Effector memory CD4-positive, alpha-beta T cell (primary cell): Measurements from ENCODE around the gene RHOBTB1.
"Not testable (repeated sequence)": the region's sequence is repeated elsewhere in the genome, so short reads cannot be mapped to it uniquely, and the experiment has no call there.

ENCODE experiments used
- DNase-seq, 3 donors: peaks; one replicate each; pipeline ENCODE4 v3.0.0-alpha.2; 2020
- H3K27ac ChIP-seq: 2 replicates; pipeline ENCODE4 v1.7.0; 2013; ENCODE audit warnings: mild to moderate bottlenecking, low read length, moderate library complexity; ENCODE audit not compliant: insufficient read depth, poor library complexity, severe bottlenecking
- H3K27me3 ChIP-seq: replicated peaks from 2 replicates; pipeline ENCODE4 v1.7.0; 2013; ENCODE audit warnings: mild to moderate bottlenecking, low read length; ENCODE audit not compliant: insufficient read depth, control insufficient read depth, poor library complexity, severe bottlenecking
- H3K36me3 ChIP-seq: 2 replicates; pipeline ENCODE4 v1.7.0; 2013; ENCODE audit warnings: mild to moderate bottlenecking, low read length, moderate library complexity; ENCODE audit not compliant: control insufficient read depth, insufficient read depth
- H3K4me1 ChIP-seq: 2 replicates; pipeline ENCODE4 v1.7.0; 2013; ENCODE audit warnings: low read length, mild to moderate bottlenecking; ENCODE audit not compliant: control insufficient read depth, insufficient read depth, poor library complexity, severe bottlenecking
- H3K4me3 ChIP-seq: 2 replicates; pipeline ENCODE4 v1.7.0; 2013; ENCODE audit warnings: low read length, low read depth, mild to moderate bottlenecking; ENCODE audit not compliant: insufficient read depth, poor library complexity, severe bottlenecking
- H3K9me3 ChIP-seq: 2 replicates; pipeline ENCODE4 v1.7.0; 2013; ENCODE audit warnings: mild to moderate bottlenecking, low read length, moderate library complexity; ENCODE audit not compliant: control insufficient read depth

RHOBTB1 gene

DNA sequence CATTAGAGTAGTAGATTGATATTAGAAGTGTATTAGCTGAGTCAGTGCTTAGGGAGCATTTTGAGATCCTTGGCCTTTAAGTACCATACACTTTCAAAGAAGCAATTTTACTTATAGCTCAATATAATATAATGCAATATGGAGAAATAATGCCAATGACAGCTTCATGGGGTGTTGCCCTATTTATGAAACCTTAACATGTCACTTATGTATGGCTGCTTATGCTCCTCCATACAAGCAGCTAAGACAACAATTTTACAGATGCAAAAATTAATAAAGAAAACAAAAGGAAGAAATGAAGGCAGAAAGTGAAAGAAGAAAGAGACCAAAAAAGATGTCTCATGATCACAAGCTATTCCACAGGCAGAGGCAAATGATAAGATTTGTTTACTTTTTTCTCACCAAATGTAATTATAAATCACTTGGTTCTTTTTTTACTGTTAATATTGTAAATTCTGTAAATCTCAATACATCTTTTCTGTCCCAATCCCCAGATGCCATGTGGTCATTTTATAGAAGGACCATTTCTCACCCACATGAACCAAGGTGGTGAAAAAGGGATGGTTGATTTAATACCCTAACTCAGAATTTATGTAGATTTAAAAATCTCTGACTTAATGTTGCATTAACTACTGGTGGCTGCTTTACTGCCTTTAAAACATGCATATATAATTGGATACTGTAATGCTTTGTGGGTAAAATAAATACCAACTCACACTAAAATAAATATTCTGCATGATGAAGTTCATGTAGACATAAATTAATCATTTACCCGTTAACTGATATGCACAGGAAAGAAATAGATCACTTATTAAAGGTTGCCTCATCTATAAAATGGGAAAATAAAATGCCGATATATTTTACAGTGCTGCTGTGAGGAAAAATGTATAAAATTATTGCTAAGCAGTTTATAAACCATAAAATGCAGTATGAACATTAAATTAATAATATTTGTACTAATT, 33.5 kb upstream of the RHOBTB1 start:
- H3K27me3 ChIP-seq = no peaks in the 10 kb centered on the region
- no peaks in the 10 kb centered on the region for H3K4me1 ChIP-seq
- no peak overlapping the region for H3K4me3 ChIP-seq
- no peak overlapping the region for H3K27ac ChIP-seq
- H3K36me3 ChIP-seq = no peaks in the 10 kb centered on the region
- no peaks in the 10 kb centered on the region for H3K9me3 ChIP-seq
- no peak for DNase-seq

DNA sequence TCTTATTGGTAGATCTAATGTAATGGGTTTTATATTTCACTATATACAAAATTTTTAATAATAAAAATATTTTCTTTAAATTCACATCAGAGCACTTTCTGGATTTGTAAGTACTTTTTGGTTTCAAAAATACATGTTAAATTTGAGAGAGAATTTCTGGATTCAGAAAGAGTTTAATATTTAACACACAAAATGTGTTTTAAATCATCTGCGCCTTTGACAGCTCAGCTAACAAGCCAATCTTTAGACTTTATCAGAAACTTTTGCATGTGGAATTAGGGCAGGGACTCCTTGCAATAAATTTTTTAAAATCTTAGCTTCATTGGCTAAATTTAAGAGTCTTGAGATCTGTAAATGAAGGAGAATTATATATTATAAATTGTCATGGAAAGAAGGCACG, 32.7 kb upstream of the RHOBTB1 start:
- Histone ChIP-seq H3K27ac (no peak overlapping the region), H3K4me1 (no peaks in the 10 kb centered on the region)

DNA sequence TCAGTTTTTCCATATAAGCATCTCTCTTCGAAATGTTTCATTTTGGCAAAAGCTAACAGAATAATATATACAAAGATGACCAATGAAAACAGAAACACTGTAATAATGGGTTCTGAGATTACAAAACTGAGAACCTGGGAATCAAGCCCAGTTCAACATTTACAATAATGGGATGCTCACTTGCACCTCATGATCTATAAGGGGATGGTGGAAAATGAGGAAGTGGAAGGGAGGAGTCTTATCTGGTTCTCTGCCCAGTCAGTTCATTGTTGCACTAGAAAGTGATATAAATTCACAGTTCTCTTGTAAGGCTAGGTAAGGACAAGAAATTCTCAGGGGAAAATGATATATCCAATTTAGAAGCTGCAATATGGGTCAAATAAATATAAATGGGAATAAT, 31.7 kb upstream of the RHOBTB1 start:
- H3K9me3 ChIP-seq = no peaks in the 10 kb centered on the region
- no peaks in the 10 kb centered on the region for H3K27me3 ChIP-seq
- no peak overlapping the region for H3K27ac ChIP-seq
- DNase-seq = no peak
- no peaks in the 10 kb centered on the region for H3K4me1 ChIP-seq
- no peaks in the 10 kb centered on the region for H3K36me3 ChIP-seq
- H3K4me3 ChIP-seq = no peak overlapping the region

More for the DNA sequence above, 32.7 kb upstream of the RHOBTB1 start:
- no peak for DNase-seq
- Histone ChIP-seq H3K36me3 (no peaks in the 10 kb centered on the region), H3K27me3 (no peaks in the 10 kb centered on the region), H3K4me3 (no peak overlapping the region), H3K9me3 (no peaks in the 10 kb centered on the region)

DNA sequence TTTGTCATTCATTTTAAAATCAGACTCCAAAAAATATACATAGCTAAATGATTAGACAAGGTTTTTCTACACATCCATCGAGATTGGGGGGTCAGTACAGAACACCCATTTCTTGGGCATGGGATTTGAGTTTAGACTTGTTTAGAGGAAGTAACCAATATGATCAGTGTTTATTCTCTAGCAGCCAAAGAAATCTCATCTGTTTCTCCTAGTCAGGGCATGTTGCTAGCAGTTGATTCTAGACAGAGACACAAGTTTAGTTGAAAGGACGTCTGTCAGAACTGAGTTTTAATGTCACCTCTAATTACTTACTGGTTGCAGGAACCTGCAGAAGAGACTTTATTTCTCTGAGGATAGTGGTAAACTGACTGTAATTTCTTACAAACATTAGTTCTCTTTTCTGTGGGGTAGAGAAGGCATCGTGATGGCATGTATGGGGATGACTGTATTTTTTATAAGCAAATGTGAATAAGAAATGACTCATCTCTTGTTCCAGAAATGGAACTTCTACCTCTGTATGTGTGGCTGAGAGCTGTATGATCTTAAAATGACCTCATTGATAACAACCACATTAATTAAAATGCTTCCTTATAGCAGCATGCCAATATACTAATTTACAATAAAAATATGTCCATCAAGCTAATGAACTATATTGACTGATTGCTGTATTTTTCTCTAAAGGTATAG, 30.6 kb upstream of the RHOBTB1 start:
- no peaks in the 10 kb centered on the region for H3K27me3 ChIP-seq
- no peak overlapping the region for H3K4me3 ChIP-seq
- H3K36me3 ChIP-seq = no peaks in the 10 kb centered on the region
- no peak overlapping the region for H3K27ac ChIP-seq
- H3K4me1 ChIP-seq = no peaks in the 10 kb centered on the region
- H3K9me3 ChIP-seq = no peaks in the 10 kb centered on the region
- DNase-seq = no peak

DNA sequence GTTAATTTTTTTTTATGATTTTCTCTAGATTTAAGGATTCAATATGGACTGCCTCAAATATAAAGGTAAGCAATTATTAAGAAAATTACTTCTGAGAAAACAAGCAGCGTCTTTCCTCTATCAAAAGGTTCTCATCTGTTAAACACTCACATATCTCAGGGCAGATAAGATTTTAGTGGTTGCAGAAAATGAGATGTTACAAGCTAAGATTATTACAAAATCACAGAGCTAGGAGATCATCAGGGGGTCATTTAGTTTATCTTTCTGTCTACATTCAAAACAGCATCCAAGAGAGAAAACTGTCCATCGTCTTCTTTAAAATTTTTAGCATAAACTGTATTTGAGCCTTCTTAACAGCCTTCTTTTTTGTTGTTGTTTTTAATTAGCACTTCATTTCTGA, 29.1 kb upstream of the RHOBTB1 start:
- Histone ChIP-seq H3K27me3 (no peaks in the 10 kb centered on the region), H3K36me3 (no peaks in the 10 kb centered on the region), H3K27ac (no peak overlapping the region), H3K9me3 (no peaks in the 10 kb centered on the region), H3K4me3 (no peak overlapping the region), H3K4me1 (no peaks in the 10 kb centered on the region)
- DNase-seq = no peak

DNA sequence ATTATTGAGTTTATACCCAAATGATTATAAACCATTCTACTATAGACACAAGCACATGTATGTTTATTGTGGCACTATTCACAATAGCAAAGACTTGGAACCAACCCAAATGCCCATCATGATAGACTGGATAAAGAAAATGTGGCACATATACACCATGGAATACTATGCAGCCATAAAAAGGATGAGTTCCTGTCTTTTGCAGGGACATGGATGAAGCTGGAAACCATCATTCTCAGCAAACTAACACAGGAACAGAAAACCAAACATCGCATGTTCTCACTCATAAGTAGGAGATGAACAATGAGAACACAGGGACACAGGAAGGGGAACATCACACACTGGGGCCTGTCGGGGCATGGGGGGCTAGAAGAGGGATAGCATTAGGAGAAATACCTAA, 28.2 kb upstream of the RHOBTB1 start:
- DNase-seq, H3K4me3 ChIP-seq, H3K4me1 ChIP-seq, H3K27me3 ChIP-seq, H3K9me3 ChIP-seq, H3K27ac ChIP-seq, H3K36me3 ChIP-seq: not testable (repeated sequence)

DNA sequence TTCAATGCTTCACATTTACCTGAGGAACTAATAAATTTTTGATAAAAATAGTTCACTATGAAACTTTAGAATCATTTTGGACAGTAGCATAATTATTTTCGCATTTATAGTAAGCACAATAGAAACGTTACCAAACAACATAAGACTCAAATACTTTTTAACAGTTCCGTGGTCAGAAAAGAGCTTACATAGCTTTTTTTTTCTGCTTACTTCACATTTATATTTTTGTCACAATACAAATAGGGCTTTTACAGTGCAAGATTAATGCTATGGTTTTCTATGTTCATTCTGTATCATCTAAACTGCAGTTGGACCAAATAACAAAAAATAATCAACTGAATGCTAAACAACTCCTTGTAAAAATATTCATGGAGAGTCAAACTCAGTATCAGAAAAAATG, 26.5 kb upstream of the RHOBTB1 start:
- Histone ChIP-seq H3K27ac (no peak overlapping the region), H3K4me3 (no peak overlapping the region), H3K36me3 (no peaks in the 10 kb centered on the region), H3K4me1 (no peaks in the 10 kb centered on the region), H3K9me3 (no peaks in the 10 kb centered on the region), H3K27me3 (no peaks in the 10 kb centered on the region)
- DNase-seq = no peak

DNA sequence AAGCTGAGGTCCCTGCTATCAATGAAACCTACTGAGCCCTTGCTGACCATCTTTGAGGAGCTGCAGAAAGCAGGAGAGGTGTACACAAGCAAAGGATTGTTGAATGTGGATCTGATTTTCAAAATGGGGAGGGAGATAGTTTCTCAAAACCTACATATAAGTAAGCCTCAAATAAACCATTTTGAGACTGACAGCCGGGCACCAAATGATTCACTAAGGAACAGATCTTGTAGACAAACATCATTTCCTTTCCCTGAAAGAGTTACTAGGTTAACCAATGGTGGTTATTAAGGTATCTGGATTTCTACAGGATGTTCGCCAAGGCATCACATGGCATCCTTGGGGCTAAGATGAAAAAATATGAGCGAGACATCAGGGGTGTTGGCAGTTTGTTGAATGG, 24.5 kb upstream of the RHOBTB1 start:
- DNase-seq = no peak
- no peak overlapping the region for H3K4me3 ChIP-seq
- H3K36me3 ChIP-seq = no peaks in the 10 kb centered on the region
- no peaks in the 10 kb centered on the region for H3K27me3 ChIP-seq
- no peak overlapping the region for H3K27ac ChIP-seq
- no peaks in the 10 kb centered on the region for H3K4me1 ChIP-seq
- H3K9me3 ChIP-seq = no peaks in the 10 kb centered on the region

DNA sequence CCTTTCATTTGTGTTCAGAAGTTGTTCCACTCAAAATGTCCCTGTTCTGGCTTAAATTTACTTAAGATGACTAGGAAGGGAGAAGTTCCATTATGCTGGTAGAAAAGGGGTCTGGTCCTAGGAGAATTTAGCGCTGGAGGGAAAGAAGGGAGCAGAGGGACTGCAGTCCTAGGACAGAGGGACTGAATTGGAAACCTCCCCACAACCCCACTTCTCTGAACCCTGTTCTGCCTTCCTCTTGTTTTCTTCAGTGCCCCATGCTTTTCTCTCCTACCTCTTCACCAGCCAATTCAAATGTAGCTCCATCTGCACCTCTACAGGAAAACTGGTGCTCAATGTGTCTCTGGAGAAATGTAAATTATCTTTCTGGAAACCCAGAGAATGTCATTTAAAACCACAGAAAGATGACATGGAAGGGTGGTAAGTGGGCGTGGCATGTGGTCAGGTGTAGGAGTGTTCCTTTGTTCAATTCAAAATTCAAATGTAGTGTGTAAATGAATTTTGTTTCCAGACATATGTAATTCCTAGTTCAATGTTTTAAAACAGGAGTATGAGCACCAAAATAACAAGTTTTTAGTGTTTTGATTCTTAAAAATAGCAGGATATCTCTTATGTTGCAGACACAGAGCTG, 24.0 kb upstream of the RHOBTB1 start:
- no peaks in the 10 kb centered on the region for H3K9me3 ChIP-seq
- H3K27ac ChIP-seq = no peak overlapping the region
- DNase-seq = no peak

DNA sequence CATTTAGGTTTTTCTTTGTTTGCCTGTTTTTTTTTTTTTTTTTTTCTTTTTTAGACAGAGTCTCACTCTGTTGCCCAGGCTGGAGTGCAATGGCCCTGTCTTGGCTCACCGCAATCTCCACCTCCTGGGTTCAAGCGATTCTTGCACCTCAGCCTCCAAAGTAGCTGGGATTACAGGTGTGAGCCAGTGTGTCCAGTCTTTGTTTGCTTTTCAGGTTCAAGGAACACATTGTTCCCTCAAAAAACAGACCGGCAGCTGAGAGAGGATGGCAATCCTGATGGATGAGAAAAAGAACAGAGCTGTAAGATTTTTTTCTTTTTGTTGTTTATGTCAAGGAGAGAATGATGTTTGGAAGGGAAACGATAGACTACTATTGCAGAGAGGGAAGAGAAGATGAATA, 23.3 kb upstream of the RHOBTB1 start:
- Histone ChIP-seq H3K4me3 (no peak overlapping the region), H3K27ac (no peak overlapping the region), H3K36me3 (no peaks in the 10 kb centered on the region), H3K4me1 (no peaks in the 10 kb centered on the region), H3K9me3 (no peaks in the 10 kb centered on the region), H3K27me3 (no peaks in the 10 kb centered on the region)
- no peak for DNase-seq

More for the DNA sequence above, 24.0 kb upstream of the RHOBTB1 start:
- Histone ChIP-seq H3K4me3 (no peak overlapping the region), H3K27me3 (no peaks in the 10 kb centered on the region), H3K36me3 (no peaks in the 10 kb centered on the region), H3K4me1 (no peaks in the 10 kb centered on the region)
